ENCODE results near the gene HM13.
"Not testable (repeated sequence)": the region's sequence is repeated elsewhere in the genome, so short reads cannot be mapped to it uniquely, and the experiment has no call there.

HM13 gene

GRCh38 chr20:31508517-31509244, 5.6 kb upstream of the HM13 start:
- no peak for DNase-seq (ENCODE audit: insufficient read length)
- TF ChIP-seq TAF1 (IDR thresholded peaks at IDR 0.05; ENCODE audit: borderline replicate concordance, low read depth, low read length): no peak
- TF ChIP-seq POLR2AphosphoS5 (IDR thresholded peaks at IDR 0.05; ENCODE audit: low read depth, low read length): no peak
- TF ChIP-seq POLR2A (IDR thresholded peaks at IDR 0.05; ENCODE audit: low read depth, low read length): no peak
- FAIRE-seq: no peak

GRCh38 chr20:31515072-31515774, 981 bp downstream of the HM13 start:
- DNase-seq (ENCODE audit: insufficient read length) (no peak), FAIRE-seq (peak; percentile 27)
- TF ChIP-seq POLR2A (IDR thresholded peaks at IDR 0.05; ENCODE audit: low read depth, low read length) (no peak), TAF1 (IDR thresholded peaks at IDR 0.05; ENCODE audit: borderline replicate concordance, low read depth, low read length) (no peak), POLR2AphosphoS5 (IDR thresholded peaks at IDR 0.05; ENCODE audit: low read depth, low read length) (no peak)

- FAIRE-seq: no peak
- TF ChIP-seq POLR2AphosphoS5 (IDR thresholded peaks at IDR 0.05; ENCODE audit: low read depth, low read length): no peak
- TF ChIP-seq POLR2A (IDR thresholded peaks at IDR 0.05; ENCODE audit: low read depth, low read length): no peak
- TF ChIP-seq TAF1 (IDR thresholded peaks at IDR 0.05; ENCODE audit: borderline replicate concordance, low read depth, low read length): no peak
- DNase-seq (ENCODE audit: insufficient read length): no peak
These were observed 1.5 kb downstream of the HM13 start for GRCh38 chr20:31515775-31516107.

DNA sequence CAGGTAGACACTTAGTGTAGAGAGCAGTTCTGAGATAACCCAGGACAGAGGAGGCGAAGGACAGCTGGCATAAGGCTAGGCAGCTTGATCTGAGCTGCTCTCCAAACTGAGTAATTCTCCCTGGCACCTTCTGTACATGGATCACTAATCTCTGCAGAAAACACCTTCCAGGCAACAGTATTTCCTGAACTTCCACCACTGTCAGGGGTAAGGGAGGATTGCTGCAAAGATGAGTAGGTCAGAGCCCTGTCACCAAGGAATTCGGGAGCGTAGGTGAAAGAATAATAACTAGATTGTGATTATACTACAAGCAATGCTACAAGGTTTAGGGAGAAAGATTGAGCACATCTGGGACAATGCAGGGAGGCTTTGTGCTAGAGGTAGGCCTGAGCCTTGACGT, 1.9 kb downstream of the HM13 start:
- no peak for TF ChIP-seq TAF1 (IDR thresholded peaks at IDR 0.05; ENCODE audit: borderline replicate concordance, low read depth, low read length)
- TF ChIP-seq POLR2AphosphoS5 (IDR thresholded peaks at IDR 0.05; ENCODE audit: low read depth, low read length): no peak
- TF ChIP-seq POLR2A (IDR thresholded peaks at IDR 0.05; ENCODE audit: low read depth, low read length): no peak
- FAIRE-seq: no peak
- DNase-seq (ENCODE audit: insufficient read length): no peak

DNA sequence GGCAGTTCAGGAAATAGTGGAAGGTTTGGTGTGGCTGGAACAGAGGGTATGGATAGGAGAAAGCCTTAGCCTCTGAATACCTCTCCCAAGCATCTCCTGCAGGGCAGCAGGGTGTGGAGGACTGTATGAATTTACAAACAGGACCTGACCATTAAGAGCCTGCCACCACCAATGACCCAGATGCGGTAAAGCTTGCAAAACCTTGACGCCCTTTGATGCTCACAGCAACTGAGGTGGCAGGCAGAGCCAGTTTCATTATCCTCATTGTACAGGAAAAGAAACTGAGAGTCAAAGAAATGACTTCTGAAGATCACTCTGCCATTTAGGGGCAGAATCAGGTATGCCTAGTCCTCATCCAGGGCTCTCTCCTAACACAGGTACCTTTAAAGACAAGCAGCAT, 2.4 kb downstream of the HM13 start:
- TF ChIP-seq POLR2A (IDR thresholded peaks at IDR 0.05; ENCODE audit: low read depth, low read length): no peak
- no peak for TF ChIP-seq TAF1 (IDR thresholded peaks at IDR 0.05; ENCODE audit: borderline replicate concordance, low read depth, low read length)
- TF ChIP-seq POLR2AphosphoS5 (IDR thresholded peaks at IDR 0.05; ENCODE audit: low read depth, low read length): no peak
- DNase-seq (ENCODE audit: insufficient read length) (no peak), FAIRE-seq (no peak)

DNA sequence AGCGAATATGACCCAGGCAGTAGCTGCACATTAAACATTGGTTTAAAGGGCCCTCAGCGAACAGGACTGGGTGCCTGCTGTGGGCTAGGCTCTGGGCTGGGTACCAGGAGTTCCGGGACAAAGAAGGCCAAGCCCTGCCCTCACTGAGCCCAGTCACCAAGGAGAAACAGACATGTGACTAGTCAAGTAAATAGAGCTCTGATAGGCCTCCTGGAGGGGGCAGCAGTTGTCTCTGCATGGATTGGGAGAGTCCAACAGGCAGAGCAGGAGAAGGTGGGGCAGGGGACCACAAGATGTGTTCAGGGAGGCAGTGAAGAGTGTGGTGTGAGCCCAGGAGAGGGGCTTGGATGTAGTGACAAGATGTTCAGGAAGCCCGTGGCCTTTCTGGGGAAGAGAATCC, 3.1 kb downstream of the HM13 start:
- no peak for TF ChIP-seq POLR2AphosphoS5 (IDR thresholded peaks at IDR 0.05; ENCODE audit: low read depth, low read length)
- DNase-seq (ENCODE audit: insufficient read length) (no peak), FAIRE-seq (no peak)

DNA sequence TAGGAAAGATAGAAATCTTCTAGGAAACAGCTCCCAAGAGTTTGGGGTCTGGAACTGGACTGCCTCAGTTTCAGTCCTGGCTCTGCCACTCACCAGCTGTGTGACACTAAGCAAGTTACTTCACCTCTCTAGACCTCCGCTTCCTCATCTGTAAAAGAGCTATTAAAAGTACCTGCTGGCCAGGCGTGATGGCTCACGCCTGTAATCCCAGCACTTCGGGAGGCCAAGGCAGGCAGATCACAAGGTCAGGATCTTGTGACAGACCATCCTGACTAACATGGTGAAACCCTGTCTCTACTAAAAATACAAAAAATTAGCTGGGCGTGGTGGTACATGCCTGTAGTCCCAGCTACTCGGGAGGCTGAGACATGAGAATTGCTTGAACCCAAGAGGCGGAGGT, 7.0 kb downstream of the HM13 start:
- not testable (repeated sequence) for FAIRE-seq; DNase-seq (ENCODE audit: insufficient read length)

- FAIRE-seq (no peak), DNase-seq (ENCODE audit: insufficient read length) (no peak)
- no peak for TF ChIP-seq TAF1 (IDR thresholded peaks at IDR 0.05; ENCODE audit: borderline replicate concordance, low read depth, low read length)
- TF ChIP-seq POLR2AphosphoS5 (IDR thresholded peaks at IDR 0.05; ENCODE audit: low read depth, low read length): no peak
- no peak for TF ChIP-seq POLR2A (IDR thresholded peaks at IDR 0.05; ENCODE audit: low read depth, low read length)
These were observed 8.5 kb downstream of the HM13 start for GRCh38 chr20:31522731-31523130.

GRCh38 chr20:31523361-31524283, 9.4 kb downstream of the HM13 start:
- no peak for TF ChIP-seq TAF1 (IDR thresholded peaks at IDR 0.05; ENCODE audit: borderline replicate concordance, low read depth, low read length)
- no peak for TF ChIP-seq POLR2AphosphoS5 (IDR thresholded peaks at IDR 0.05; ENCODE audit: low read depth, low read length)
- TF ChIP-seq POLR2A (IDR thresholded peaks at IDR 0.05; ENCODE audit: low read depth, low read length): no peak
- FAIRE-seq: no peak
- DNase-seq (ENCODE audit: insufficient read length): no peak

DNA sequence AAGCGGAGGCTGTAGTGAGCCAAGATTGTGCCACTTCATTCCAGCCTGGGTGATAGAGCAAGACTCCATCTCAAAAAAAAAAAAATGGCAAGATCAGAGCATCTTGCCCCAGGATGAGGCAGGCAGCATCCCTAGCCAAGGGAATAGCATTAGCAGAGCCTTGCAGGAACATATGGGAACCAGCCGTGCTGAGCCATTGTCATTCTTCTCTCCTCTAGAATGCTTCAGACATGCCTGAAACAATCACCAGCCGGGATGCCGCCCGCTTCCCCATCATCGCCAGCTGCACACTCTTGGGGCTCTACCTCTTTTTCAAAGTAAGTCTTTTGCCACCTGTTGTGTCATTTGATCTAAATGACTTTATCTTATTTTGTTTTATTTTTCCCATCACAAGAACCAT, 13.0 kb downstream of the HM13 start:
- TF ChIP-seq POLR2A (IDR thresholded peaks at IDR 0.05; ENCODE audit: low read depth, low read length) (no peak), POLR2AphosphoS5 (IDR thresholded peaks at IDR 0.05; ENCODE audit: low read depth, low read length) (no peak), TAF1 (IDR thresholded peaks at IDR 0.05; ENCODE audit: borderline replicate concordance, low read depth, low read length) (no peak)
- no peak for FAIRE-seq
- no peak for DNase-seq (ENCODE audit: insufficient read length)

- TF ChIP-seq TAF1 (IDR thresholded peaks at IDR 0.05; ENCODE audit: borderline replicate concordance, low read depth, low read length): no peak
- TF ChIP-seq POLR2A (IDR thresholded peaks at IDR 0.05; ENCODE audit: low read depth, low read length): no peak
- no peak for TF ChIP-seq POLR2AphosphoS5 (IDR thresholded peaks at IDR 0.05; ENCODE audit: low read depth, low read length)
- FAIRE-seq (no peak), DNase-seq (ENCODE audit: insufficient read length) (no peak)
These were observed 21.1 kb downstream of the HM13 start for GRCh38 chr20:31535298-31535697.

GRCh38 chr20:31536575-31536974, 22.3 kb downstream of the HM13 start:
- DNase-seq (ENCODE audit: insufficient read length) (no peak), FAIRE-seq (no peak)
- TF ChIP-seq TAF1 (IDR thresholded peaks at IDR 0.05; ENCODE audit: borderline replicate concordance, low read depth, low read length) (no peak), POLR2AphosphoS5 (IDR thresholded peaks at IDR 0.05; ENCODE audit: low read depth, low read length) (no peak), POLR2A (IDR thresholded peaks at IDR 0.05; ENCODE audit: low read depth, low read length) (no peak)

Measured in GM12892 (cell line).